ENCODE results near the gene PCDHB14.
"Not testable (repeated sequence)": the region's sequence is repeated elsewhere in the genome, so short reads cannot be mapped to it uniquely, and the experiment has no call there.

GRCh38 chr5:141210849-141211248, 12.3 kb upstream of the PCDHB14 start:
- TF ChIP-seq CTCF, POLR2A (IDR thresholded peaks at IDR 0.05): not testable (repeated sequence)

Measured in upper lobe of left lung (tissue), 4 donors.